Measurements from ENCODE around the gene SUN1. TPM values are rescaled to one million over a fixed set of nuclear protein-coding genes. Genes with fewer than 3 reads are reported as not detected.

The SUN1 gene
- total and polyA plus RNA-seq, 2 experiments from 2014 or later, result 63.3 to 145 TPM

GRCh38 chr7:899806-900205 is 67.5 kb downstream of the SUN1 start:
- ATAC-seq, result no peak

More at GRCh38 chr7:899806-900205, 67.5 kb downstream of the SUN1 start:
- Histone ChIP-seq H2AFZ (no peak overlapping the region), H3K27me3 (ENCODE audit: insufficient read depth) (no peaks in the 10 kb centered on the region), H3K4me3 (no peak overlapping the region), H3K4me2 (no peak overlapping the region), H3K79me2 (replicated peaks; ENCODE audit: insufficient read depth) (no peaks in the 10 kb centered on the region), H3K36me3 (ENCODE audit: insufficient read depth) (no peaks in the 10 kb centered on the region), H3F3A (replicated peaks; ENCODE audit: low read depth) (0 out of 2 replicates have a peak, but pooled peaks cover 4% of the 10 kb centered on the region), H3K9me2 (ENCODE audit: insufficient read depth) (no peaks in the 10 kb centered on the region), H4K20me1 (replicated peaks; ENCODE audit: insufficient read depth) (no peaks in the 10 kb centered on the region), H3K4me1 (ENCODE audit: insufficient read depth) (no peaks in the 10 kb centered on the region), H3K27ac (ENCODE audit: low read depth) (no peak overlapping the region)
- no peak for TF ChIP-seq ZNF331 (CRISPR knock-in tag; IDR thresholded peaks at IDR 0.05; ENCODE audit: low read depth)
- TF ChIP-seq POLR2AphosphoS5 (IDR thresholded peaks at IDR 0.05; ENCODE audit: low read depth), result no peak
- TF ChIP-seq EZH2phosphoT487 (IDR thresholded peaks at IDR 0.05; ENCODE audit: unreplicated experiment), result no peak
- no peak for TF ChIP-seq CREB1 (CRISPR knock-in tag; IDR thresholded peaks at IDR 0.05; ENCODE audit: low read depth)
- TF ChIP-seq, protein P1, sequence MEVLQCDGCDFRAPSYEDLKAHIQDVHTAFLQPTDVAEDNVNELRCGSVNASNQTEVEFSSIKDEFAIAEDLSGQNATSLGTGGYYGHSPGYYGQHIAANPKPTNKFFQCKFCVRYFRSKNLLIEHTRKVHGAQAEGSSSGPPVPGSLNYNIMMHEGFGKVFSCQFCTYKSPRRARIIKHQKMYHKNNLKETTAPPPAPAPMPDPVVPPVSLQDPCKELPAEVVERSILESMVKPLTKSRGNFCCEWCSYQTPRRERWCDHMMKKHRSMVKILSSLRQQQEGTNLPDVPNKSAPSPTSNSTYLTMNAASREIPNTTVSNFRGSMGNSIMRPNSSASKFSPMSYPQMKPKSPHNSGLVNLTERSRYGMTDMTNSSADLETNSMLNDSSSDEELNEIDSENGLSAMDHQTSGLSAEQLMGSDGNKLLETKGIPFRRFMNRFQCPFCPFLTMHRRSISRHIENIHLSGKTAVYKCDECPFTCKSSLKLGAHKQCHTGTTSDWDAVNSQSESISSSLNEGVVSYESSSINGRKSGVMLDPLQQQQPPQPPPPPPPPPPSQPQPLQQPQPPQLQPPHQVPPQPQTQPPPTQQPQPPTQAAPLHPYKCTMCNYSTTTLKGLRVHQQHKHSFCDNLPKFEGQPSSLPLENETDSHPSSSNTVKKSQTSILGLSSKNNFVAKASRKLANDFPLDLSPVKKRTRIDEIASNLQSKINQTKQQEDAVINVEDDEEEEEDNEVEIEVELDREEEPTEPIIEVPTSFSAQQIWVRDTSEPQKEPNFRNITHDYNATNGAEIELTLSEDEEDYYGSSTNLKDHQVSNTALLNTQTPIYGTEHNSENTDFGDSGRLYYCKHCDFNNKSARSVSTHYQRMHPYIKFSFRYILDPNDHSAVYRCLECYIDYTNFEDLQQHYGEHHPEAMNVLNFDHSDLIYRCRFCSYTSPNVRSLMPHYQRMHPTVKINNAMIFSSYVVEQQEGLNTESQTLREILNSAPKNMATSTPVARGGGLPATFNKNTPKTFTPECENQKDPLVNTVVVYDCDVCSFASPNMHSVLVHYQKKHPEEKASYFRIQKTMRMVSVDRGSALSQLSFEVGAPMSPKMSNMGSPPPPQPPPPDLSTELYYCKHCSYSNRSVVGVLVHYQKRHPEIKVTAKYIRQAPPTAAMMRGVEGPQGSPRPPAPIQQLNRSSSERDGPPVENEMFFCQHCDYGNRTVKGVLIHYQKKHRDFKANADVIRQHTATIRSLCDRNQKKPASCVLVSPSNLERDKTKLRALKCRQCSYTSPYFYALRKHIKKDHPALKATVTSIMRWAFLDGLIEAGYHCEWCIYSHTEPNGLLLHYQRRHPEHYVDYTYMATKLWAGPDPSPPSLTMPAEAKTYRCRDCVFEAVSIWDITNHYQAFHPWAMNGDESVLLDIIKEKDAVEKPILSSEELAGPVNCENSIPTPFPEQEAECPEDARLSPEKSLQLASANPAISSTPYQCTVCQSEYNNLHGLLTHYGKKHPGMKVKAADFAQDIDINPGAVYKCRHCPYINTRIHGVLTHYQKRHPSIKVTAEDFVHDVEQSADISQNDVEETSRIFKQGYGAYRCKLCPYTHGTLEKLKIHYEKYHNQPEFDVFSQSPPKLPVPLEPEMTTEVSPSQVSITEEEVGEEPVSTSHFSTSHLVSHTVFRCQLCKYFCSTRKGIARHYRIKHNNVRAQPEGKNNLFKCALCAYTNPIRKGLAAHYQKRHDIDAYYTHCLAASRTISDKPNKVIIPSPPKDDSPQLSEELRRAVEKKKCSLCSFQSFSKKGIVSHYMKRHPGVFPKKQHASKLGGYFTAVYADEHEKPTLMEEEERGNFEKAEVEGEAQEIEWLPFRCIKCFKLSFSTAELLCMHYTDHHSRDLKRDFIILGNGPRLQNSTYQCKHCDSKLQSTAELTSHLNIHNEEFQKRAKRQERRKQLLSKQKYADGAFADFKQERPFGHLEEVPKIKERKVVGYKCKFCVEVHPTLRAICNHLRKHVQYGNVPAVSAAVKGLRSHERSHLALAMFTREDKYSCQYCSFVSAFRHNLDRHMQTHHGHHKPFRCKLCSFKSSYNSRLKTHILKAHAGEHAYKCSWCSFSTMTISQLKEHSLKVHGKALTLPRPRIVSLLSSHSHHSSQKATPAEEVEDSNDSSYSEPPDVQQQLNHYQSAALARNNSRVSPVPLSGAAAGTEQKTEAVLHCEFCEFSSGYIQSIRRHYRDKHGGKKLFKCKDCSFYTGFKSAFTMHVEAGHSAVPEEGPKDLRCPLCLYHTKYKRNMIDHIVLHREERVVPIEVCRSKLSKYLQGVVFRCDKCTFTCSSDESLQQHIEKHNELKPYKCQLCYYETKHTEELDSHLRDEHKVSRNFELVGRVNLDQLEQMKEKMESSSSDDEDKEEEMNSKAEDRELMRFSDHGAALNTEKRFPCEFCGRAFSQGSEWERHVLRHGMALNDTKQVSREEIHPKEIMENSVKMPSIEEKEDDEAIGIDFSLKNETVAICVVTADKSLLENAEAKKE (CRISPR knock-in tag; IDR thresholded peaks at IDR 0.05), result no peak
- TF ChIP-seq STAT1 (IDR thresholded peaks at IDR 0.05; ENCODE audit: unreplicated experiment), result no peak
- no peak for TF ChIP-seq ZNF114 (CRISPR knock-in tag; IDR thresholded peaks at IDR 0.05)
- TF ChIP-seq, protein P2, sequence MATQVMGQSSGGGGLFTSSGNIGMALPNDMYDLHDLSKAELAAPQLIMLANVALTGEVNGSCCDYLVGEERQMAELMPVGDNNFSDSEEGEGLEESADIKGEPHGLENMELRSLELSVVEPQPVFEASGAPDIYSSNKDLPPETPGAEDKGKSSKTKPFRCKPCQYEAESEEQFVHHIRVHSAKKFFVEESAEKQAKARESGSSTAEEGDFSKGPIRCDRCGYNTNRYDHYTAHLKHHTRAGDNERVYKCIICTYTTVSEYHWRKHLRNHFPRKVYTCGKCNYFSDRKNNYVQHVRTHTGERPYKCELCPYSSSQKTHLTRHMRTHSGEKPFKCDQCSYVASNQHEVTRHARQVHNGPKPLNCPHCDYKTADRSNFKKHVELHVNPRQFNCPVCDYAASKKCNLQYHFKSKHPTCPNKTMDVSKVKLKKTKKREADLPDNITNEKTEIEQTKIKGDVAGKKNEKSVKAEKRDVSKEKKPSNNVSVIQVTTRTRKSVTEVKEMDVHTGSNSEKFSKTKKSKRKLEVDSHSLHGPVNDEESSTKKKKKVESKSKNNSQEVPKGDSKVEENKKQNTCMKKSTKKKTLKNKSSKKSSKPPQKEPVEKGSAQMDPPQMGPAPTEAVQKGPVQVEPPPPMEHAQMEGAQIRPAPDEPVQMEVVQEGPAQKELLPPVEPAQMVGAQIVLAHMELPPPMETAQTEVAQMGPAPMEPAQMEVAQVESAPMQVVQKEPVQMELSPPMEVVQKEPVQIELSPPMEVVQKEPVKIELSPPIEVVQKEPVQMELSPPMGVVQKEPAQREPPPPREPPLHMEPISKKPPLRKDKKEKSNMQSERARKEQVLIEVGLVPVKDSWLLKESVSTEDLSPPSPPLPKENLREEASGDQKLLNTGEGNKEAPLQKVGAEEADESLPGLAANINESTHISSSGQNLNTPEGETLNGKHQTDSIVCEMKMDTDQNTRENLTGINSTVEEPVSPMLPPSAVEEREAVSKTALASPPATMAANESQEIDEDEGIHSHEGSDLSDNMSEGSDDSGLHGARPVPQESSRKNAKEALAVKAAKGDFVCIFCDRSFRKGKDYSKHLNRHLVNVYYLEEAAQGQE (IDR thresholded peaks at IDR 0.05; ENCODE audit: unreplicated experiment), result no peak
- TF ChIP-seq CTCF (conservative IDR thresholded peaks at IDR 0.05; ENCODE audit: low read depth in 2 of 2), result no peak
- TF ChIP-seq EZH2 (IDR thresholded peaks at IDR 0.05; ENCODE audit: low read depth, unreplicated experiment), result no peak
- TF ChIP-seq JUNB (IDR thresholded peaks at IDR 0.05; ENCODE audit: unreplicated experiment), result no peak
- TF ChIP-seq NANOG (IDR thresholded peaks at IDR 0.05; ENCODE audit: borderline replicate concordance), result no peak
- no peak for TF ChIP-seq ETS1 (IDR thresholded peaks at IDR 0.05)
- no peak for DNase-seq (ENCODE audit: low spot score)
- Mint-ChIP-seq H3K27me3 (ENCODE audit: insufficient read depth, low read depth, poor library complexity) (peaks cover 10% of the 10 kb centered on the region), H3K4me3 (no peak overlapping the region), H3K4me1 (no peaks in the 10 kb centered on the region; the same call in 2 of the 3 replicates), H3K36me3 (ENCODE audit: low read depth) (peaks cover 19% of the 10 kb centered on the region), H3K27ac (peak overlapping the region; percentile 27; the same call in 1 of the 2 replicates), H3K9me3 (no peaks in the 10 kb centered on the region)

All from GM23338 (cell line).